ENCODE data around the gene GALNT10.

GALNT10 gene

GRCh38 chr5:154268073-154268472 is 77.5 kb downstream of the GALNT10 start:
- no peak for DNase-seq (ENCODE audit: low read depth)

- DNase-seq (ENCODE audit: low read depth) = no peak
Measured at GRCh38 chr5:154269414-154269813, 78.9 kb downstream of the GALNT10 start.

- no peak for DNase-seq (ENCODE audit: low read depth)
Measured at GRCh38 chr5:154271466-154271865, 80.9 kb downstream of the GALNT10 start.

GRCh38 chr5:154271936-154272514 is 81.5 kb downstream of the GALNT10 start:
- no peak for DNase-seq (ENCODE audit: low read depth)

- DNase-seq (ENCODE audit: low read depth) = no peak
Measured at GRCh38 chr5:154273028-154273617, 82.6 kb downstream of the GALNT10 start.

- DNase-seq (ENCODE audit: low read depth) = no peak
Measured at GRCh38 chr5:154273963-154274827, 83.7 kb downstream of the GALNT10 start.

- DNase-seq (ENCODE audit: low read depth) = no peak
Measured at GRCh38 chr5:154274828-154275185, 84.3 kb downstream of the GALNT10 start.

GRCh38 chr5:154275566-154275965 is 85.0 kb downstream of the GALNT10 start:
- DNase-seq (ENCODE audit: low read depth) = no peak

- DNase-seq (ENCODE audit: low read depth) = no peak
Measured at GRCh38 chr5:154276261-154276972, 85.9 kb downstream of the GALNT10 start.

- DNase-seq (ENCODE audit: low read depth) = no peak
Measured at GRCh38 chr5:154276973-154277331, 86.4 kb downstream of the GALNT10 start.

GRCh38 chr5:154277499-154277898 is 87.0 kb downstream of the GALNT10 start:
- no peak for DNase-seq (ENCODE audit: low read depth)

- no peak for DNase-seq (ENCODE audit: low read depth)
Measured at GRCh38 chr5:154278186-154278585, 87.7 kb downstream of the GALNT10 start.

GRCh38 chr5:154278908-154279307 is 88.4 kb downstream of the GALNT10 start:
- no peak for DNase-seq (ENCODE audit: low read depth)

- DNase-seq (ENCODE audit: low read depth) = no peak
Measured at GRCh38 chr5:154284433-154284832, 93.9 kb downstream of the GALNT10 start.

GRCh38 chr5:154285661-154286408 is 95.3 kb downstream of the GALNT10 start:
- DNase-seq (ENCODE audit: low read depth) = no peak

GRCh38 chr5:154286557-154286956 is 96.0 kb downstream of the GALNT10 start:
- no peak for DNase-seq (ENCODE audit: low read depth)

- DNase-seq (ENCODE audit: low read depth) = no peak
Measured at GRCh38 chr5:154287136-154287535, 96.6 kb downstream of the GALNT10 start.

GRCh38 chr5:154288145-154288544 is 97.6 kb downstream of the GALNT10 start:
- no peak for DNase-seq (ENCODE audit: low read depth)

- DNase-seq (ENCODE audit: low read depth) = no peak
Measured at GRCh38 chr5:154291917-154292316, 101.4 kb downstream of the GALNT10 start.

- no peak for DNase-seq (ENCODE audit: low read depth)
Measured at GRCh38 chr5:154293219-154293618, 102.7 kb downstream of the GALNT10 start.

GRCh38 chr5:154295551-154295950 is 105.0 kb downstream of the GALNT10 start:
- DNase-seq (ENCODE audit: low read depth) = no peak

Measured in T-helper 22 cell (primary cell).